ENCODE data around the gene FBXW4. TPM values are rescaled to one million over a fixed set of nuclear protein-coding genes. Genes with fewer than 3 reads are reported as not detected.
"Not testable (repeated sequence)": the region's sequence is repeated elsewhere in the genome, so short reads cannot be mapped to it uniquely, and the experiment has no call there.

Gene FBXW4
- total RNA-seq, 1 donor: 35.2 TPM

DNA sequence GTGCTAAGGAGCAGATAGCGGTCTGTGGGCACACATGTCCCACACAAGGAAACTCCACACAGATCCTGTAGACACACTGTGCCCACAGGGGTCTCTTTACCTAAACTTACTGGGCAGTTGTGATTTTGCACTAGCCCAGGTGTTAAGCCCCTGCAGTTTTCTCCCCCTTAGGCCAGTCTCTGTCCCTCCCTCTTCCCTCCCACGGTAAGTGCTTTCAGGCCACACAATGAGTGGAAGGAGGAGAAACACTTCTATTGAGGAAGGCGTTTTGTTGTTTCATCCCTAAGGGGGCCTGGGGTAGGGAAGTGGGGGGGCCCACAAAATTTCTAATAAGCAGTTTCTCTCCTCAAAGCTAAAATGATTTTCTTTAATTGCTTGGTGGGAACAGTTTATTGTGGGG is 51.4 kb downstream of the FBXW4 start:
- TF ChIP-seq, protein P1, sequence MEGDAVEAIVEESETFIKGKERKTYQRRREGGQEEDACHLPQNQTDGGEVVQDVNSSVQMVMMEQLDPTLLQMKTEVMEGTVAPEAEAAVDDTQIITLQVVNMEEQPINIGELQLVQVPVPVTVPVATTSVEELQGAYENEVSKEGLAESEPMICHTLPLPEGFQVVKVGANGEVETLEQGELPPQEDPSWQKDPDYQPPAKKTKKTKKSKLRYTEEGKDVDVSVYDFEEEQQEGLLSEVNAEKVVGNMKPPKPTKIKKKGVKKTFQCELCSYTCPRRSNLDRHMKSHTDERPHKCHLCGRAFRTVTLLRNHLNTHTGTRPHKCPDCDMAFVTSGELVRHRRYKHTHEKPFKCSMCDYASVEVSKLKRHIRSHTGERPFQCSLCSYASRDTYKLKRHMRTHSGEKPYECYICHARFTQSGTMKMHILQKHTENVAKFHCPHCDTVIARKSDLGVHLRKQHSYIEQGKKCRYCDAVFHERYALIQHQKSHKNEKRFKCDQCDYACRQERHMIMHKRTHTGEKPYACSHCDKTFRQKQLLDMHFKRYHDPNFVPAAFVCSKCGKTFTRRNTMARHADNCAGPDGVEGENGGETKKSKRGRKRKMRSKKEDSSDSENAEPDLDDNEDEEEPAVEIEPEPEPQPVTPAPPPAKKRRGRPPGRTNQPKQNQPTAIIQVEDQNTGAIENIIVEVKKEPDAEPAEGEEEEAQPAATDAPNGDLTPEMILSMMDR (IDR thresholded peaks at IDR 0.05; ENCODE audit: insufficient read depth, low read length): no peak
- no peak for DNase-seq (ENCODE audit: low read depth)

DNA sequence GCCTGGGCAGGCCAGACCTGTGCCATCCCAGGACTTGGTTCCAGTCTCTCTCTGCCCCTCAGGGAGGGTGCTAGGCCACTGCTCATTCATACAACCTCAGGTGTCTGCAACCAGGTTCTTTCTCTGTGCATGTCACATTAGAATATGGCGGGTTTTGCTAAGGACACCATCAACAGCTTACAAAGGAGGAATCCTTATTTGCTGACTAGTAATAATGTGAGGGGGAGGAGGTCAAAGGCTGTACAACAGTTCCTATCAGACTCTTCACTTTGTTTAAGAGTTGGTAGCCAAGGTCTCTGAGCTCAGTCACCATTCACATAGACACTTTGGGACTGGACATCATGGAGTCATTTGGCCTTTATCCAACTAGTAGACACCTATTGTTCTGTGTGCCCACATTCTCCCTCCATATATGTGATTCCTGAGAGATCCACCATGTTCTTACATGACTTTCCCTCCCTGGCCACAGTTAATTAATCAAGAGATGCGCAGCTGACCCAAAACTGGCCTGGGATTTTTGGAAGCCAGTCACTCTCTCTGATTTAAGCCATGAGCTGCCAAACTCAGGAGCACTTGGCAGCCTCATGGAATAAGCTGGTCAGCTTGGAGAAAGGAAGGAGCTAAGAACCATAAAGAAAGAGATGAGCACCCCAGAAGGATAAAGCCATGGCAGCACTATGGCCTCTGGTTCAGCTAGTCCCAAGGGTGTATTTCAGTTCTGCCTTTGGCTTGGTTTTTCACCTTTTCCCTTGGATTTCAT is 55.6 kb downstream of the FBXW4 start:
- TF ChIP-seq, protein P1 (IDR thresholded peaks at IDR 0.05; ENCODE audit: insufficient read depth, low read length): no peak
- DNase-seq (ENCODE audit: low read depth): no peak

More for the DNA sequence above, 51.4 kb downstream of the FBXW4 start:
- H3K4me3 ChIP-seq (ENCODE audit: low read depth, low read length): no peak overlapping the region

DNA sequence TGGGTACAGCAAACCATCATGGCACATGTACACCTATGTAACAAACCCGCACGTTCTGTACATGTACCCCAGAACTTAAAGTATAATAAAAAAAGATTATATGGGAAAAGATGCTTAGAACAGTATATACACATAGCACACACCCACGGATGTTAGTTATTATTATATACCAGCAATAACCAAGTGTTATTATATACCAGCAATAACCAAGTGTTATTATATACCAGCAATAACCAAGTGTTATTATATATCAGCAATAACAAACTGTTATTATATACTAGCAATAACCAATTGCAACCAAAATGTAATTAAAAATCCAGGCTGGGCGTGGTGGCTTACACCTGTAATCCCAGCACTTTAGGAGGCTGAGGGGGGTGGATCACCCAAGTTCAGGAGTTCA is 61.5 kb downstream of the FBXW4 start:
- DNase-seq (ENCODE audit: low read depth); H3K4me3 ChIP-seq (ENCODE audit: low read depth, low read length): not testable (repeated sequence)

More for the DNA sequence above, 55.6 kb downstream of the FBXW4 start:
- H3K4me3 ChIP-seq (ENCODE audit: low read depth, low read length): no peak overlapping the region

DNA sequence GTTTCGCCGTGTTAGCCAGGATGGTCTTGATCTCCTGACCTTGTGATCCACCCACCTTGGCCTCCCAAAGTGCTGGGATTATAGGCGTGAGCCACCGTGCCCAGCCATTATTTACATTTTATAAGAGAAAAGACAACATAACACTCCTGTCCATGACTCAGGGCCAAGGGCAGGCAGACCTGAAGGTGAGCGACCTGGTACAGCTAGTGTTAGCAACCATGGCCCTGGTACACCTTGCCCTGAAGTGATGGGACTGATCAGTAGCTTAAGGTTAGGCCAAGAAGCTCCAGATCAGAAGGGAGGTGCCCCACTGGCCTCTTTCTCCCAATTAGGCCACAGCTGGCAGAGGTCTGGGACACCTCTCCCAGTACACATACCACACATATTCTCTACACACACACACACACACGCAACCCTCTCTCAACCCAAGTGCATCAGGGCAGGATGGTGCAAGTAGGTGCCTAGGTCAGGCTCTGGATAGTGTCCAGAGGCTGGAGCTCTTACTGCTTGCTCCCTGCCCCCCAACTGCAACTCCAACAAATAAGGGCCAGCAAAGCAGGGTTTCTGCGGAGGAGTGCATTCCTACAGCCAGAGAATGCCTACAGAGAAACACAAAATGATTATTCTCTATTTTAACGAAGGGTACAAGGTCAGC is 63.0 kb downstream of the FBXW4 start:
- no peak overlapping the region for H3K4me3 ChIP-seq (ENCODE audit: low read depth, low read length)
- DNase-seq (ENCODE audit: low read depth): no peak
- TF ChIP-seq, protein P1 (IDR thresholded peaks at IDR 0.05; ENCODE audit: insufficient read depth, low read length): no peak

DNA sequence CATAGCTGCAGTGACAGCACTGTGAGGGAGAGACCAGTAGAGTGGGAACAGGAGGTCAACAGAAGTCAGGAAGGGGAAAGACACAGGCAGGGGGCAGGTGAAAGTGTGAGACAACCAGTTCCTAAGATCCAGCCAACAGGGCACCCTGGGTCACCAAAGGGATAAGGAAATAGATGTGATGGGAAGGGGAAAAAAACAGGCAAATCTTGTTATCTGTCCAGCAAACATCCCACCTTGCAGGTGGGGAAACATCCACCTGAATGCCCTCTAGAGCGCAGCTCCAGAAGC is 64.4 kb downstream of the FBXW4 start:
- no peak overlapping the region for H3K4me3 ChIP-seq (ENCODE audit: low read depth, low read length)
- TF ChIP-seq, protein P1 (IDR thresholded peaks at IDR 0.05; ENCODE audit: insufficient read depth, low read length): no peak
- no peak for DNase-seq (ENCODE audit: low read depth)

DNA sequence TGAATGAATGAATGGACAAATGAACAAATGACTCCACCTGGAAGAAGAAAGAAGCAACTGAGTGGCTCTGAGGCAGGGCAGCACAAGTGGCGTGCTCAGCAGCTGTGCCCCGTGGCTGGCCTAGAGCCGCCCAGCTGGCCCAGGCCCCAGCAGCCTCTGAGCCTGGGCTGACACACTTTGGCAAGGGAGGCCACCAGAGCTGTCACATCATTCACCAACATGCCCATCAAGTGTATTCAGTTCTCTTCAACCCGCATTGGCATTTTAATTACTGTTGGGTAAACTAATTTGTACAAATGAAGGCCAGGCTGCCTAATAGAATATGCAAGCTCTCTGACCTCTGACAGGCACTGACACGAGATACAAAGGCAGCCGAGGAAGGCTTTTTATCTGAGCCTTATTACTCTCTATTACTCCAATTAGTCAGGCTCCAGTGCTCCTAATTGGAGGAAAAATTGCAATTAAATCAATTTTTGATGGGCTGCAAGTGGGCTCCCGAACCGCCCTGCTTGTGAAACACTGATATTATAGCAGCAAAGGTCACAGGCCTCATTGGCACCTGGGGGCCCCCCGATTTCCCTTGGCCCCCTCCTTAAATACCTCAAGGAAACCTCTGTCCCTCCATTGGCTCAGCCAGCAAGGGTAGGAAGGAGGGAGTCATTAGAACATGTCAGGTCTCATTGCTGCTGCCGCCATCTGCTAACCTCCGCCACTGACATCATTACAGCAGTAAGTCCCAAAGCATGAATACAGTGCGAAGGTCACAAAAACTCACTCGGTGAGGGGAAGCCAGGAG is 64.9 kb downstream of the FBXW4 start:
- TF ChIP-seq, protein P1 (IDR thresholded peaks at IDR 0.05; ENCODE audit: insufficient read depth, low read length): no peak
- DNase-seq (ENCODE audit: low read depth): no peak
- no peak overlapping the region for H3K4me3 ChIP-seq (ENCODE audit: low read depth, low read length)

DNA sequence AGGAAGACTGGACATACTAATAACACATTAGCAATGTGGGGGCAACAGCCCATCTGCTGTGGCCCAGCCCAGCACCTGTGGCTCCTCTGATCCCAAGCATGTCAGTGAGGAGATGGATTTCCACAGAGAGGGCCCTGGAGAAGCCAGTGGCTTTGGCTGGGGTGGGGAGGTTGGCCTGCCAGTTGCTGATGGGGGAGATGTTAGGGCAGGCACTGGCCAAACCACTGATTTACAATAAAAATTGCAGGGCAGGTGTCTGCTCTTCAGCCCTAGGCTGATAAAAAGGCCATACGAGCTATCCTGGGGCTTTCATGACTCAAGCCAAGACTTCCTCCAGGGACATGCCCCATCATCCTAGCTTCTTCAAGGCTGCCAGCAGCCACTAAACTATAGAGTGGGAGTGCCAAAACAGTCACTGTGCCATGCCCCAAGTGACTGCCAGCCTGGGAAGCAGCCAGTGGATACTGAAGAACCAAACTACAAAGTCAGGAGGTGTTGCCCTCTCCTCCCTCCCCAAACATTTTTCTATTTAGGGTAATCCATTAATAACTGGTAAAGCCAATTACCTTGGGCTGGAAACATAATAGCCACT is 69.1 kb downstream of the FBXW4 start:
- TF ChIP-seq, protein P1 (IDR thresholded peaks at IDR 0.05; ENCODE audit: insufficient read depth, low read length): no peak
- DNase-seq (ENCODE audit: low read depth): no peak
- no peak overlapping the region for H3K4me3 ChIP-seq (ENCODE audit: low read depth, low read length)
